K562 (cell line): ENCODE measurements around the gene ENTPD8. TPM values are rescaled to one million over a fixed set of nuclear protein-coding genes. Genes with fewer than 3 reads are reported as not detected.

Experiments used
- CCNT2 ChIP-seq: IDR thresholded peaks from 2 replicates; pipeline ENCODE4 v1.6.1; 2011; ENCODE audit warnings: borderline replicate concordance, low read depth, mild to moderate bottlenecking, moderate library complexity, mixed read lengths, low read length; ENCODE audit not compliant: insufficient read length; ENCODE audit errors: extremely low read depth
- CHD2 ChIP-seq: IDR thresholded peaks from 2 replicates; pipeline ENCODE4 v1.6.1; 2011; ENCODE audit warnings: low read depth, low read length
- CREB1 ChIP-seq, 2 experiments: sonication (generic) in 1 of 2; formaldehyde crosslinking in 1 of 2; IDR thresholded peaks; 2 replicates each; pipeline versions ENCODE4 v1.6.1 to v1.8.0; 2012 to 2022; ENCODE audit warnings: inconsistent platforms in 1 of 2, mild to moderate bottlenecking in 1 of 2, missing genetic modification reagents in 1 of 2, moderate library complexity in 1 of 2
- E2F5 ChIP-seq: sonication (generic); formaldehyde crosslinking; IDR thresholded peaks from 2 replicates; pipeline ENCODE4 v1.8.0; 2022; ENCODE audit warnings: mild to moderate bottlenecking, missing genetic modification reagents
- ERF ChIP-seq: fragments of 450-650 bp; formaldehyde crosslinking; IDR thresholded peaks from 2 replicates; pipeline ENCODE4 v1.4.0; 2020; ENCODE audit warnings: mild to moderate bottlenecking, mixed read lengths
- ETS1 ChIP-seq: conservative IDR thresholded peaks from 2 replicates; pipeline ENCODE4 v1.6.1; 2011; ENCODE audit warnings: low read depth, mild to moderate bottlenecking, low read length; ENCODE audit not compliant: control insufficient read depth
- NCOA1 ChIP-seq: fragments of 450-650 bp; IDR thresholded peaks from 2 replicates; pipeline ENCODE4 v1.6.1; 2016; ENCODE audit warnings: low read depth
- NUFIP1 ChIP-seq: fragments of 450-650 bp; IDR thresholded peaks from 2 replicates; pipeline ENCODE4 v1.6.1; 2018; ENCODE audit not compliant: partially characterized antibody
- PTTG1 ChIP-seq: fragments of 450-650 bp; IDR thresholded peaks from 2 replicates; pipeline ENCODE4 v1.6.1; 2016; ENCODE audit warnings: low read depth, mild to moderate bottlenecking, missing genetic modification characterization, missing compliant biosample characterization
- RAD51 ChIP-seq: fragments of 450-650 bp; IDR thresholded peaks from 2 replicates; pipeline ENCODE4 v1.7.1; 2016; ENCODE audit warnings: low read depth, mild to moderate bottlenecking, borderline replicate concordance
- SMAD2 ChIP-seq: fragments of 150-350 bp; IDR thresholded peaks from 2 replicates; pipeline ENCODE4 v1.6.1; 2014; ENCODE audit warnings: low read depth, mild to moderate bottlenecking, low read length
- SMARCA5 ChIP-seq: fragments of 450-650 bp; IDR thresholded peaks from 2 replicates; pipeline ENCODE4 v1.6.1; 2016
- SUPT5H ChIP-seq: fragments of 450-650 bp; IDR thresholded peaks from 2 replicates; pipeline ENCODE4 v1.6.1; 2016
- TCF7 ChIP-seq: sonication (generic); IDR thresholded peaks from 2 replicates; pipeline ENCODE4 v1.6.1; 2016; ENCODE audit warnings: antibody characterized with exemption, borderline replicate concordance
- TCFL5 ChIP-seq: fragments of 250-450 bp; sonication (Bioruptor Pico); conservative IDR thresholded peaks from 2 replicates; pipeline ENCODE4 v1.6.1; 2021; ENCODE audit warnings: mild to moderate bottlenecking, moderate library complexity, matching md5 sums
- THRB ChIP-seq: fragments of 450-650 bp; formaldehyde crosslinking; conservative IDR thresholded peaks from 2 replicates; pipeline ENCODE4 v1.4.0; 2022; ENCODE audit warnings: mild to moderate bottlenecking, missing genetic modification characterization
- USF1 ChIP-seq: sonication (generic); formaldehyde crosslinking; IDR thresholded peaks from 2 replicates; pipeline ENCODE4 v1.9.0; 2022; ENCODE audit warnings: mild to moderate bottlenecking, missing genetic modification reagents
- ZBED1 ChIP-seq: IDR thresholded peaks from 2 replicates; pipeline ENCODE4 v1.6.1; 2014
- ZBTB1 ChIP-seq: sonication (generic); formaldehyde crosslinking; IDR thresholded peaks from 2 replicates; pipeline ENCODE4 v1.8.1; 2023; ENCODE audit warnings: missing genetic modification reagents, low read depth, mild to moderate bottlenecking, borderline replicate concordance
- ZNF316 ChIP-seq: fragments of 450-650 bp; IDR thresholded peaks from 2 replicates; pipeline ENCODE4 v1.6.1; 2016
- polyA plus RNA-seq, 8 experiments: library from polyadenylated mRNA; depleted of rRNA in 4 of 8; stranded (reverse) in 5 of 8; unstranded in 3 of 8; fragments of >200 nt; fragmentation: Nextera tagmentation in 2 of 8; fragmentation: Illumina TruSeq in 1 of 8; extraction: Ambion mirVana in 2 of 8; extraction: Trizol in 1 of 8; gene quantifications; 2 replicates each; pipeline versions ENCODE4 v1.2.1 to v1.2.3, GENCODE V29; 2011 to 2014; ENCODE audit warnings: inconsistent platforms in 1 of 8, missing spikeins in 1 of 8
- total RNA-seq, 7 experiments: library from RNA; depleted of rRNA in 6 of 7; stranded (reverse); fragments of >200 nt in 6 of 7; fragmentation: Illumina TruSeq in 2 of 7; extraction: Trizol in 2 of 7; gene quantifications; 2 replicates each; pipeline versions ENCODE4 v1.2.1 to v1.2.3, GENCODE V29; 2011 to 2021; ENCODE audit warnings: low replicate concordance in 1 of 7
- TF ChIP-seq, protein P1 (sequence below): fragments of 450-650 bp; formaldehyde crosslinking; IDR thresholded peaks from 2 replicates; pipeline ENCODE4 v1.4.0; 2020; ENCODE audit warnings: mild to moderate bottlenecking, mixed read lengths
- TF ChIP-seq, protein P2 (sequence below): fragments of 250-450 bp; sonication (Bioruptor Pico); IDR thresholded peaks from 2 replicates; pipeline ENCODE4 v1.4.0; 2020; ENCODE audit warnings: mild to moderate bottlenecking

ENTPD8 gene
- total and polyA plus RNA-seq, 9 of the 15 experiments (the other 6 are each of a cell fraction or from before 2014, with no cell fraction given), result 0.06 to 0.27 (median 0.19) TPM; not detected in 5

- TF ChIP-seq ETS1 (no peak), ERF (CRISPR knock-in tag) (no peak), E2F5 (CRISPR knock-in tag) (no peak), ZNF316 (no peak), RAD51 (no peak), NCOA1 (no peak), CHD2 (no peak), SMAD2 (no peak), ZBED1 (0 out of 2 replicates have a peak, but pooled peaks have one; percentile 42), SUPT5H (no peak), ZBTB1 (CRISPR knock-in tag) (no peak), CCNT2 (peak; percentile 69), SMARCA5 (no peak), TCF7 (no peak), USF1 (CRISPR knock-in tag) (no peak), CREB1 (IDR thresholded peaks at IDR 0.05) (no peak), CREB1 (CRISPR knock-in tag; IDR thresholded peaks at IDR 0.05) (peak; percentile 73), PTTG1 (tag) (no peak), NUFIP1 (no peak), THRB (no peak), TCFL5 (CRISPR knock-in tag) (no peak)
- TF ChIP-seq, protein P1, sequence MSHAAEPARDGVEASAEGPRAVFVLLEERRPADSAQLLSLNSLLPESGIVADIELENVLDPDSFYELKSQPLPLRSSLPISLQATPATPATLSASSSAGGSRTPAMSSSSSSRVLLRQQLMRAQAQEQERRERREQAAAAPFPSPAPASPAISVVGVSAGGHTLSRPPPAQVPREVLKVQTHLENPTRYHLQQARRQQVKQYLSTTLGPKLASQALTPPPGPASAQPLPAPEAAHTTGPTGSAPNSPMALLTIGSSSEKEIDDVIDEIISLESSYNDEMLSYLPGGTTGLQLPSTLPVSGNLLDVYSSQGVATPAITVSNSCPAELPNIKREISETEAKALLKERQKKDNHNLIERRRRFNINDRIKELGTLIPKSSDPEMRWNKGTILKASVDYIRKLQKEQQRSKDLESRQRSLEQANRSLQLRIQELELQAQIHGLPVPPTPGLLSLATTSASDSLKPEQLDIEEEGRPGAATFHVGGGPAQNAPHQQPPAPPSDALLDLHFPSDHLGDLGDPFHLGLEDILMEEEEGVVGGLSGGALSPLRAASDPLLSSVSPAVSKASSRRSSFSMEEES (CRISPR knock-in tag), result no peak
- TF ChIP-seq, protein P2, sequence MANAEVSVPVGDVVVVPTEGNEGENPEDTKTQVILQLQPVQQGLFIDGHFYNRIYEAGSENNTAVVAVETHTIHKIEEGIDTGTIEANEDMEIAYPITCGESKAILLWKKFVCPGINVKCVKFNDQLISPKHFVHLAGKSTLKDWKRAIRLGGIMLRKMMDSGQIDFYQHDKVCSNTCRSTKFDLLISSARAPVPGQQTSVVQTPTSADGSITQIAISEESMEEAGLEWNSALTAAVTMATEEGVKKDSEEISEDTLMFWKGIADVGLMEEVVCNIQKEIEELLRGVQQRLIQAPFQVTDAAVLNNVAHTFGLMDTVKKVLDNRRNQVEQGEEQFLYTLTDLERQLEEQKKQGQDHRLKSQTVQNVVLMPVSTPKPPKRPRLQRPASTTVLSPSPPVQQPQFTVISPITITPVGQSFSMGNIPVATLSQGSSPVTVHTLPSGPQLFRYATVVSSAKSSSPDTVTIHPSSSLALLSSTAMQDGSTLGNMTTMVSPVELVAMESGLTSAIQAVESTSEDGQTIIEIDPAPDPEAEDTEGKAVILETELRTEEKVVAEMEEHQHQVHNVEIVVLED (CRISPR knock-in tag), result no peak
These were observed 5.0 kb downstream of the ENTPD8 start (continued) for GRCh38 chr9:137435980-137436760.
